Measurements from ENCODE around the gene RFXAP.

- TF ChIP-seq, protein P1, sequence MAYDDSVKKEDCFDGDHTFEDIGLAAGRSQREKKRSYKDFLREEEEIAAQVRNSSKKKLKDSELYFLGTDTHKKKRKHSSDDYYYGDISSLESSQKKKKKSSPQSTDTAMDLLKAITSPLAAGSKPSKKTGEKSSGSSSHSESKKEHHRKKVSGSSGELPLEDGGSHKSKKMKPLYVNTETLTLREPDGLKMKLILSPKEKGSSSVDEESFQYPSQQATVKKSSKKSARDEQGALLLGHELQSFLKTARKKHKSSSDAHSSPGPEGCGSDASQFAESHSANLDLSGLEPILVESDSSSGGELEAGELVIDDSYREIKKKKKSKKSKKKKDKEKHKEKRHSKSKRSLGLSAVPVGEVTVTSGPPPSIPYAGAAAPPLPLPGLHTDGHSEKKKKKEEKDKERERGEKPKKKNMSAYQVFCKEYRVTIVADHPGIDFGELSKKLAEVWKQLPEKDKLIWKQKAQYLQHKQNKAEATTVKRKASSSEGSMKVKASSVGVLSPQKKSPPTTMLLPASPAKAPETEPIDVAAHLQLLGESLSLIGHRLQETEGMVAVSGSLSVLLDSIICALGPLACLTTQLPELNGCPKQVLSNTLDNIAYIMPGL (CRISPR knock-in tag; IDR thresholded peaks at IDR 0.05), result no peak
- no peak for TF ChIP-seq MTF1 (CRISPR knock-in tag; IDR thresholded peaks at IDR 0.05; ENCODE audit: borderline replicate concordance)
Observed at GRCh38 chr13:36801035-36801434, 18.0 kb upstream of the RFXAP start.
